Activated CD4-positive, alpha-beta T cell treated with anti-CD3 and anti-CD28 coated beads, Interleukin-2, amount 50 U/mL, for 1 hour (primary cell): ENCODE measurements around the gene LRRC25.

ENCODE experiments used
- DNase-seq: peaks from one replicate; pipeline ENCODE4 v3.0.0-alpha.2; 2020

Gene LRRC25

GRCh38 chr19:18435842-18436670 is 38.6 kb upstream of the LRRC25 start:
- no peak for DNase-seq

DNA sequence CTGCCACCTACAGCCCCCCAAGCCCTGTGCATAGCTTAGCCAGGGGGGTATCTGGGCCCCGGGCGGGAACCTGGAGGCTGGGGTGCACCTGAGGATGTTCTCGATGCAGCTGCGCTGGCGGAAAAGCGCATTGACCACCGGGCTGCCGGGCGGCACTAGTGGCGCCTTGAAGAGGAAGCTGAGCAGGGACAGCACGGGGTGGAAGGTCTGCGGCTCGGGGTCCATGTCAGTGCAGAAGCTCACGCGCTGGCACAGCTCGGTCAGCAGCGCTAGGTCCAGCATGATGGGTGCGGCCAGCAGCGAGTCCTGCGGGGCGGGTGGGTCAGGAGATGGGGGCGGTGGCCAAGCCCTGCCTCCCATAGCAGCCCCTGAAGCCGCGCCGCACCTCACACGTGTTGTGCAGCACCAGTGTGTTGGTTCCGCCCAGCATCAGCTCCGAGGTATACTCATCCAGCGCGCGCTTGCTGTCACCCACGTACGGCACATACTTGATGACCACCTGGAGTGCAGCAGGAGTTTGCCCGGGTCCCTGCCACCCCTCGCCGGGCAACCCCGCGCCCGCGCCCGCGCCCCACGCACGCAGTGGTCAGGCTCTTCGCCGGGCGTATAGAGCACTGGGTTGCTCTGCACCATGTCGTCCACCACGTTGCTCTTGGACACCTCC is 37.9 kb upstream of the LRRC25 start:
- DNase-seq, result no peak

DNA sequence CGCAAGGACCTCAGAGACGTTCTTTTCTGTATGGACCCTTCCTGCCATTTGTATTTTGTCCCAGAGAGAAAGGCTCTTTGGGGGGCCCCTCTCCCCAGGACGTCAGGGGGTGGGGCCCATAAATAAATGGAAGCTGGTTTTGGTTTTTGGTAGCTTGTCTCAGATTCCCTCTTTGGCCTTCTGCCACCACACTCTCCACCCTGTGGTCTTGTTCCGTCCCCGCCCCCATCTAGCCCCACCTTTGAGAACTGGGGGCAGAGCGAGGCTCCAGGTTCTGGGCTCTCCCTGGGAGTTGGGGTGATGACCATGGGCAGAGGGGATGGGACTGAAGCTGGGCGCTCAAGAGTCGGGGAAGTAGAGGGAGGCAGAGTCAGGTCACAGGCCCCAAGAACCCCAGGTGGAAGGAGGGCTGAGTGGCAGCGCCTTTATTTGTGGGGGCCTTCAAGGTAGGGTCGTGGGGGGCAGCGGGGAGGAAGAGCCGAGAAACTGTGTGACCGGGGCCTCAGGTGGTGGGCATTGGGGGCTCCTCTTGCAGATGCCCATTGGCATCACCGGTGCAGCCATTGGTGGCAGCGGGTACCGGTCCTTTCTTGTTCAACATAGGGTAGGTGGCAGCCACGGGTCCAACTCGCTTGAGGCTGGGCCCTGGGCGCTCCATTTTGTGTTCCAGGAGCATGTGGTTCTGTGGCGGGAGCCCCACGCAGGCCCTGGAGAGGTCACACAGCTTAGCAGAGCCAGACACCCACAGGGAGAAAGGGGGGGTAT is 37.2 kb upstream of the LRRC25 start:
- DNase-seq, result no peak

GRCh38 chr19:18433735-18434398 is 36.4 kb upstream of the LRRC25 start:
- no peak for DNase-seq

GRCh38 chr19:18433015-18433691 is 35.7 kb upstream of the LRRC25 start:
- peak; percentile 39 for DNase-seq

DNA sequence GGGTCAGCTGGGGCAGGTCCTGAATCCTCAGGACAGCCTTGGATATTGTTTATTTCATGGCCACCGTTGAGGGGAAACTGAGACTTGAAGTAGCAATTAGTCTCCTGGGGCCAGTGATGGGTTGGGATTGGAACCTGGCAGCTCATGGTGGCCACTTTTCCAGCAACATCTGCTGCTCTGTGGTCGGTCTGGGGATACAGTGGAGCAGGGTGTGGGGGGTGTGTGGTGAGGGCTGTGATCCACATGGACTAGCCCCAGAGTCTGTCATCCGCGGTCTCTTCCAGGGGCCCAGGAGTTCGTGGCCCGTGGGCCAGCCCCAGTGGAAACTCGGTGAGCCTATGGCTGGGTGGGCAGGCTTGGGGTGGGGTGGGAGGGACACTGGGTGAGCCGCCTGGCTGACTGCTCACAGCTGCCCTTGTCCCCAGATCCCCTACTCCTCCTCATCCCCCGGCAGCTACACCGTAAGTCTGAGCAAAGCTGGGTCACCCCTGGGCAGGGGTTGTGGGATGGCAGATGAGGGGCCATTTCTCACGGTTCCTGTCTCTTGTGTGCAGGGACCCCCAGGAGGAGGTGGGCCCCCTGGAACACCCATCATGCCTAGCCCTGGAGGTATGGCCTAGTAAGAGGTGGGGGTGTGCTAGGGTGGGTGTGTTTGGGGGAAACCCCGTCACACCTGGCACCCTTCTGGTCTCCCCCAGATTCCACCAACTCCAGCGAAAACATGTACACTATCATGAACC is 35.0 kb upstream of the LRRC25 start:
- DNase-seq, result no peak

GRCh38 chr19:18431351-18432197 is 34.2 kb upstream of the LRRC25 start:
- DNase-seq, result no peak

- no peak for DNase-seq
These were observed 33.2 kb upstream of the LRRC25 start for GRCh38 chr19:18430417-18431144.

GRCh38 chr19:18429717-18430416 is 32.4 kb upstream of the LRRC25 start:
- DNase-seq, result no peak

DNA sequence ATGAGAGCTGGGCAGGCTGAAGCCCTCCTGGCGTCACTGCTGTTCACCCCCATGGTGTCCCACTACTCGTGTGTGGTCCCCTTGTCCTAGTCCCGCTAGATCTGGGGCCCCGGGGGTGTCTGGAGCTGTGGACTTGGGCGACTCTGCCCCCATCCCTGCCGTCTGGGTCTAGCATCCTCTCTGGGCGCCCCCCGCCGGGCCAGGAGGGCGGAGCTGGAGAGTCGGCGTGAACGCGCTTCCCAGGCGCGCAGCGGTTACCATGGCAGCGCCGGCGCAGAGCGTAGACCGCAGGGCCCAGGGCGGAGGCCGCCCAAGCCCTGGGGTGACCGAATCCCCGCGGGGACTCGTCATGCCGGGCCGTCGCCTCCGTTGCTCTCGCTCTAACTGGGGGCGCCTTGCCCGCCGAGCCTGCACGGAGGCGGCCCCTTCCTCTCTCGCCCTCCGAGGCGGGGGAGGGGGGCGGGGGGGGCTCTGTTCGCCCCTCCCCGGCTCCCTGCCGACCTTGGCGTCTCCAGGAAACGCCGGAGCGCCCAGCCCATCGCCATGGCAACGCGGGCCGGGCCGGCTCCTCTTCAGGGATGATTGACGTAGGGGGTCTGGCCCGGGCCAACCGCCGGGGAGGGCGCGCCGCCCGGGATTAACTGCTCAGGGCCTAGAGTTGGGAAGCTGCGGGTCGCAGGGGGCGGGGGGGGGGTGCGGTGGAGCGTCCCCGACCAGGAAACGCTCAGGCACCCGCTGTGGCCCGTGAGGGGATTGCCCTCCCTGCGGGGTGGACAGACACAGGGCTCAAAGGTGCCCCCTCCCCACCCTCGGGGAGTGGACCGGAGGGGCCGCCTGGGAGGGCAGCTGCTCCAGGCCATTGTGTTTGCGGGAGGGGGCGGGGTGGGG is 31.6 kb upstream of the LRRC25 start:
- DNase-seq, result peak; percentile 86

- no peak for DNase-seq
These were observed 30.9 kb upstream of the LRRC25 start for GRCh38 chr19:18428173-18428786.

GRCh38 chr19:18427743-18428113 is 30.3 kb upstream of the LRRC25 start:
- DNase-seq, result no peak

DNA sequence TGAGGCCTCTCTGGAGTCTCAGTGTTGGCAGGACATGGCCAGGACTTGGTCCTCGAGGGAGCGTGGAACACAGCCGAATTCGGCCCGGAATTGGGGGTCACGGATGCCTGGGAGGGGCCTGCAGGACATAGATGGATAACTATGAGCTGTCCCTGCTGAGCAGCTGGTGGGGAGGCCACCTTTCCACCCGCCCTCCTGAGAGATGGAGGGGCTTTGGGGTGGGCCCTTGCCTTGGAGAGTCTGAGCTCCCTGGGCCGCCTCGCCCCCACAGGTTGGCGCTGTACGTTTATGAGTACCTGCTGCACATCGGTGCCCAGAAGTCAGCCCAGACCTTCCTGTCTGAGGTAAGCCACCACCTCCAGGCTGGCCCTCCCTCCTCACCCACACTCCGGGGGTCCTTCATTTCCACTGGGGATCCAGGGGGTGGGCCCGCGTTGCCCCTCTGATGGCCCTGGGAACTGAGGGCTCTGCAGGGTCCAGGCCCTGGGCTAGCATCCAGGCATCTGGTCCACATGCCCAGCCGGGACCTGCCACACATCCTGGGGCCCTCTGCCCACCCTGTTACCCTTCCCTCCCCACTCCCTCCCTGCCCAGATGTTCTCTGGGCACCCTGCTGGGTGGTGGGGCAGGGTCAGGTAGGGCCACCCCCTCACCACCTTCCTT is 29.8 kb upstream of the LRRC25 start:
- no peak for DNase-seq

DNA sequence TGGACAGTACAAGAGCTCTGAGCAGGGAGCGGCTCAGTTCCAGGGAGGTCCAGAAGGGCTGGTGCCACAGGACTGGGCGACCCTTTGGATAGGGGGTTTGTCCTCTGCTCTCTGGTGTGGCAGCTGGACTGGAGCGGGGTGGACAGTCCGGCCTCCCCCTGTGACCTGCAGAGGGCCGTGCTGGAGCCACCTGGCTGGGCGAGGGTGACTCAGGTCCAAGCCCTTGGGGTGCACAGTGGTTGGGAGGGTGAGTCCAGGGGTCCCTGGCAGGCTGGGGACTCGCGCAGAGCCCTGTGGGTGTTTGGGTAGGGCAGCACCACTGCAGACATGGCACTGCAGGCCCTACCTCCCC is 29.0 kb upstream of the LRRC25 start:
- DNase-seq, result no peak

DNA sequence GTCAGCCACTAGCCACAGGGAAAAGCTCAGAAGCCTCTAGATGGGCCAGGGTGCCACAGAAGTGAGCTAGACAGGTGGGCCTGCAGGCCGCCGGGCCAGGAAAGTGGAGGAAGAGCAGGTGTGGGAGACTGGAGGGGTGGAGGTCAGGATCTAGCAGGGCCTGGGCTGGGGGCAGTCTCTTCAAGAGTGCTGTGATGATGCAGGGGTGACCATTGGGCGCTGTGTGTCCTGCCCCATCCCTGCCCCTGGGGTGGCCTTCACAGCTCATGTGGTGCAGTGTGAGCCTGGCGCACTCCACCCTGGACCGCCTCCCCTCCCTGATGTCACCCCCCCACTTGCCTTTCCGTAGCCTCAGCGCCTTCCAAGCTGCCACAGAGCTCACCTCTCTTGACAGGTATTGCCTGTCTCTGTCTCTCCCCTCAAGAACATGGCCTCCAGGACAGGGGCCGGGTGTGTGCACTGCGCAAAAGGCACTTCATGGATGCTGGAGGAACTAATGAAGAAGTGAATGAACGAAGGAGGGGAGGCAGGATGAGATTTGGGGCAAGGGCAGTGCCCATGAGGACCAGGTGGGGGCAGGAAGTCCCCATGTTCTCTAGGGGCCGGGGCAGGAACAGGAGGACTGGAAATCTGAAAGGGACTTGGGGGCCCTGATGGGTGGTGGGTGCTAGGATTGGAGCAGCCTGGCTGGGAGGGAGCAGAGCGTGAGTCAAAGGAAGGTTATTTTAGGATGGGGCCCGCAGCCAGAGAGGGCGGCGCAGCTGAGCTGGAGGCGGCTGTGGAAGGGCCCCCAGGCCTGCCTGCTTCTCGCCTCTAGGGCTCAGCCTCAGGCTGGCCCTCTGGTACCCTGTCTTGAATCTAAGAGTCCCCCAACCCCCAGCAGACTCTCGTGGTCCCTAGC is 28.3 kb upstream of the LRRC25 start:
- DNase-seq, result no peak

DNA sequence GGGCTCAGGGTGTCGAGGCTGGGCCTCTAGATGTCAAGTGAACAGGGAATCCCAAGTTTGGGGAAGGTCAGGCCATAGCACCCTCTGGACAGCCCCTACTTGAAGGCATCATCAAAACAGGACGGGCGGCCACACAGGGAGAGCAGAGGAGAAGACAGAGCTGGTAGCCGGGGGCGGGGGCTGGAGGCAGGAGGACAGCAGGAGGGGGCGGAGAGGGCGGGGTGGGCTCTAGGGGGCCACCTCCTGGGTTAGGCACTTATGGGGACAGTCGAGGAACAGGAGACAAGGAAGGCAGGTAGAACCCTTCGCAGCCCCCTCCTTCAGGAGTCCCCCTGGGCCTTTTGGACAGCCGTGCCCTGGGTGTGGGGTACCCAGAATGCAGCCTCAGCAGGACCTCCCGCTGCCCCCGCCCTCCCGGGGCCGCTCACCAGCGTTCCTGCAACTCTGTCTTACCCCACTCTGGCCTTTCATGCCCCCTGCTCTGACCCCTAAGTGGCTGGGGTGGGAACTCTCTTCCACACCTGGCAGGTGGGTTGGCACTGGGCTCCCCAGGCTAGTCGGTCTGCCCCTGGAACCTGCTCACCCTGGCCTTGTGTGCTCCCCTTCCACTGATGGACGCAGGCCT is 27.6 kb upstream of the LRRC25 start:
- DNase-seq, result no peak
